GM12874 (cell line): ENCODE results near the gene GPC5.
A peak's percentile ranks its signal among the peaks of the same experiment; 100 is the strongest.

ENCODE experiments used
- CTCF ChIP-seq: IDR thresholded peaks from 2 replicates; pipeline ENCODE4 v1.5.1; 2011; ENCODE audit warnings: low read depth, mild to moderate bottlenecking, control low read depth, low read length, moderate library complexity; ENCODE audit not compliant: insufficient read depth

Gene GPC5

GRCh38 chr13:91398413-91399188 is at the start of gene GPC5:
Gene GPC5 (plus strand): TSS chr13:91398621.
- TF ChIP-seq CTCF: no peak

GRCh38 chr13:91348906-91349435 is 49.5 kb upstream of the GPC5 start:
- peak; percentile 98 for TF ChIP-seq CTCF

DNA sequence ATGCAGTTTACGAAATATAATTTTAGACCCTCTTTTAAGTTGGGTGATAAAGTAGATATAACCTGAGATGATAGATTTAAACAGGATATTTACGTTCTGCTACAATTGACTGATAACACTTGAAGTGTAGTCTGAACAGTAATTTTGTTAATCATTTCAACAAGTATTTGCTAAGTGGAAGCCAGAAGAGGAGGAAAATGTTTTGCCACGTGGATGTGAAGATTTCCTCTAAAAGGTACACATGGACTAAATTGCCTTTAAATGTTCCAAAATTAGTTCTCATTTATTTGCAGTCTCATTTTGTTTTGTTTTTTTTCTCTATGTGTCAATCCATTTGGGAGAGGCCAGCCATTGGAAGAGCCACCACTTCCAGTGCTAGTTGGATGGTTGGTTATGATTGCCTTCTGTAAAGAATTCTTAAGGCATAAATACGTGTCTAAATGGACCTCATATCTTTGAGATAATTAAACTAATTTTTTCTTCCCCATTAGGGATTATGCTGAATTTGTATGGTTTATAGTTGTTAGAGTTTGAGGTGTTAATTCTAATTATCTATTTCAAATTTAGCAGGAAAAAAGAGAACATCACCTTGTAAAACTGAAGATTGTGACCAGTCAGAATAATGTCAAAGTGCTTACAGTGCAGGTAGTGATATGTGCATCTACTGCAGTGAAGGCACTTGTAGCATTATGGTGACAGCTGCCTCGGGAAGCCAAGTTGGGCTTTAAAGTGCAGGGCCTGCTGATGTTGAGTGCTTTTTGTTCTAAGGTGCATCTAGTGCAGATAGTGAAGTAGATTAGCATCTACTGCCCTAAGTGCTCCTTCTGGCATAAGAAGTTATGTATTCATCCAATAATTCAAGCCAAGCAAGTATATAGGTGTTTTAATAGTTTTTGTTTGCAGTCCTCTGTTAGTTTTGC is 48.2 kb upstream of the GPC5 start:
- no peak for TF ChIP-seq CTCF

GRCh38 chr13:91351123-91351522 is 47.3 kb upstream of the GPC5 start:
- TF ChIP-seq CTCF: no peak

DNA sequence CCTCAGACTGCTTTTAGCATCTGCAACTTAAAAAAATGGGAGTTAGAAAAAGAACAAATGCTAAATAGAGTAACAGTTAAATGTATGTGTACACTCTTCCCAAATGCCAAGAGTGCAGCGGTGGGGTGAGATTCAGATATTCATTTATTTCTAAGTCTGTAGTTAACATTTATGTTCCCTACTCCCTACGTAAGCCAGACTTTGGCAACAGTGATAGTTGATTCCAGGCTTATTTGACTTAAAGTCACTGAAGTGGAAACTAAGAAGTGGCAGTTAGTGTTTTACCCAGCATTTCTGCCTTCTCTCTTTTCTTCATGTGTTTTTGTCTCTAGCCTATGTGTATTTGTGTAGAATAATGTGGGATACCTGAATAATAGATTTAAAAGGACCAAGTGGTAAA is 46.4 kb upstream of the GPC5 start:
- no peak for TF ChIP-seq CTCF

DNA sequence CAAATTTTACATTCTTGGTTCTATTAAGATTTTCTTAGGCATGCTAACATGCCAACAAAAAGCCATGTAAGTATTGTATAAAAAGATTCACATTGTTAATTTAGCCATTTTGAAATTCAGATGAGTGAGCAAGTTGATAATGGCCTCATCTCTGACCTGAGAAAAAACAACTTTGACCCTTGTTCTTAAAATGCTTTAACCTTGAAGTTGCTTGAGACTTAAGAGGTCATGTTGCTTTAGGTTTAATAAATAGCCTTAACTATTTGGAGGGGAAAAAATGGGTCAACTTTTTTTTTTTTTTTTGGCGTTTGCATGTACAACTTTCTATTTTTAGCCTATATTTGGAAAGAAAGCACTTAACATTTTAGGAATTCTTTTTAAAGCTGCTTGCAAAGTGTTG is 44.9 kb upstream of the GPC5 start:
- TF ChIP-seq CTCF: no peak
